Endodermal cell (in vitro differentiated cells): ENCODE results near the gene TUBA4A. TPM values are rescaled to one million over a fixed set of nuclear protein-coding genes. Genes with fewer than 3 reads are reported as not detected.

Experiments
- DNase-seq: peaks from one replicate; pipeline ENCODE4 v3.0.0-alpha.2; 2017
- H3K27ac ChIP-seq: 2 replicates; pipeline ENCODE4 v1.5.1; 2013; ENCODE audit warnings: mild to moderate bottlenecking, low read depth, low read length, moderate library complexity
- H3K27me3 ChIP-seq: 2 replicates; pipeline ENCODE4 v1.6.1; 2013; ENCODE audit warnings: mild to moderate bottlenecking, low read length, moderate library complexity; ENCODE audit not compliant: insufficient read depth, control insufficient read depth, poor library complexity, severe bottlenecking
- H3K36me3 ChIP-seq: 2 replicates; pipeline ENCODE4 v1.7.0; 2013; ENCODE audit warnings: mild to moderate bottlenecking, low read length, moderate library complexity; ENCODE audit not compliant: control insufficient read depth, insufficient read depth
- H3K4me1 ChIP-seq: one replicate; pipeline ENCODE4 v1.7.0; 2013; ENCODE audit warnings: low read length; ENCODE audit not compliant: control insufficient read depth, insufficient read depth
- H3K4me3 ChIP-seq: 2 replicates; pipeline ENCODE4 v1.5.1; 2013; ENCODE audit warnings: mild to moderate bottlenecking, low read length, moderate library complexity
- H3K9ac ChIP-seq: 2 replicates; pipeline ENCODE4 v1.6.1; 2013; ENCODE audit warnings: mild to moderate bottlenecking, low read length, moderate library complexity; ENCODE audit not compliant: poor library complexity, severe bottlenecking; ENCODE audit errors: extremely low read depth
- H3K9me3 ChIP-seq: 2 replicates; pipeline ENCODE4 v1.6.1; 2013; ENCODE audit warnings: mild to moderate bottlenecking, low read length, moderate library complexity; ENCODE audit not compliant: control insufficient read depth
- H3K27ac Mint-ChIP-seq: 2 replicates; pipeline ENCODE4 v1.8.0; 2020; ENCODE audit warnings: mixed read lengths
- H3K27me3 Mint-ChIP-seq: 2 replicates; pipeline ENCODE4 v1.8.0; 2021; ENCODE audit warnings: mild to moderate bottlenecking, mixed read lengths; ENCODE audit not compliant: insufficient read depth
- H3K36me3 Mint-ChIP-seq: 2 replicates; pipeline ENCODE4 v1.8.0; 2020; ENCODE audit warnings: low read depth, mixed read lengths
- H3K4me1 Mint-ChIP-seq: 2 replicates; pipeline ENCODE4 v1.8.0; 2020; ENCODE audit warnings: mixed read lengths
- H3K4me3 Mint-ChIP-seq: 2 replicates; pipeline ENCODE4 v1.8.0; 2020; ENCODE audit warnings: mild to moderate bottlenecking, moderate library complexity, mixed read lengths
- H3K9me3 Mint-ChIP-seq: 2 replicates; pipeline ENCODE4 v1.8.0; 2020; ENCODE audit warnings: mild to moderate bottlenecking, mixed read lengths
- CTCF ChIP-seq: fragments of 200-600 bp; sonication (generic); conservative IDR thresholded peaks from 2 replicates; pipeline ENCODE4 v1.5.0; 2021; ENCODE audit warnings: antibody characterized with exemption, mild to moderate bottlenecking
- WGBS, 2 experiments: methylation state at CpG; one replicate each; pipeline versions ENCODE4 v1.1.5 to v1.1.7; 2013; ENCODE audit warnings: missing lambda C conversion rate in 2 of 2, mixed read lengths in 1 of 2; ENCODE audit not compliant: insufficient coverage in 1 of 2, insufficient read length in 1 of 2; 5-methylcytosine and 5-hydroxymethylcytosine counted together
- total RNA-seq, 2 donors: library from RNA; stranded (reverse); fragmentation: NEBNext Ultra II Directional in 1 of 2; extraction: Animal tissue kit (Norgen Biotek cat#: 25700) in 1 of 2; gene quantifications; 2 replicates in 1 of 2; 3 replicates in 1 of 2; pipeline ENCODE4 v1.2.1, GENCODE V29; 2021

The TUBA4A gene
- total RNA-seq, 2 donors from 2014 or later, result 4.0 to 9.5 TPM

GRCh38 chr2:219281588-219281987, 27.9 kb upstream of the TUBA4A start:
- Histone ChIP-seq H3K27ac (no peak overlapping the region), H3K36me3 (peaks cover 40% of the 10 kb centered on the region), H3K9ac (no peak overlapping the region), H3K27me3 (no peaks in the 10 kb centered on the region), H3K4me1 (peaks cover 22% of the 10 kb centered on the region), H3K4me3 (no peak overlapping the region), H3K9me3 (no peaks in the 10 kb centered on the region)
- no peak overlapping the region for H3K27ac Mint-ChIP-seq
- H3K9me3 Mint-ChIP-seq, result no peaks in the 10 kb centered on the region
- no peak overlapping the region for H3K4me3 Mint-ChIP-seq
- WGBS, 2 experiments, result 82 to 86% methylated on average over 4 to 8 of the region's 8 CpGs
- H3K36me3 Mint-ChIP-seq, result peaks cover 25% of the 10 kb centered on the region
- DNase-seq, result no peak
- peaks cover 39% of the 10 kb centered on the region for H3K4me1 Mint-ChIP-seq
- H3K27me3 Mint-ChIP-seq, result no peaks in the 10 kb centered on the region
- TF ChIP-seq CTCF, result no peak

GRCh38 chr2:219280651-219281050, 26.9 kb upstream of the TUBA4A start:
- H3K9ac ChIP-seq, result peak overlapping the region; percentile 94
- Mint-ChIP-seq H3K27ac (peak overlapping the region; percentile 98), H3K27me3 (no peaks in the 10 kb centered on the region), H3K4me1 (peaks cover 36% of the 10 kb centered on the region), H3K36me3 (peaks cover 25% of the 10 kb centered on the region), H3K9me3 (no peaks in the 10 kb centered on the region), H3K4me3 (peak overlapping the region; percentile 74)
- WGBS, 2 experiments, result 91 to 100% methylated on average over 3 to 4 of the region's 4 CpGs
- TF ChIP-seq CTCF, result no peak
- no peak overlapping the region for H3K27ac ChIP-seq
- H3K4me1 ChIP-seq, result peaks cover 22% of the 10 kb centered on the region
- DNase-seq, result no peak
- peak overlapping the region; percentile 86 for H3K4me3 ChIP-seq
- no peaks in the 10 kb centered on the region for H3K27me3 ChIP-seq
- H3K36me3 ChIP-seq, result peaks cover 40% of the 10 kb centered on the region
- H3K9me3 ChIP-seq, result no peaks in the 10 kb centered on the region

- Histone ChIP-seq H3K4me3 (peak overlapping the region; percentile 86), H3K27ac (peak overlapping the region; percentile 95), H3K9ac (peak overlapping the region; percentile 94), H3K27me3 (no peaks in the 10 kb centered on the region), H3K36me3 (peaks cover 40% of the 10 kb centered on the region), H3K9me3 (no peaks in the 10 kb centered on the region), H3K4me1 (peaks cover 24% of the 10 kb centered on the region)
- DNase-seq, result peak; percentile 87
- H3K9me3 Mint-ChIP-seq, result no peaks in the 10 kb centered on the region
- H3K27me3 Mint-ChIP-seq, result no peaks in the 10 kb centered on the region
- 52 to 56% methylated on average over 11 of the region's 12 CpGs for WGBS, 2 experiments
- H3K27ac Mint-ChIP-seq, result peak overlapping the region; percentile 98
- H3K4me3 Mint-ChIP-seq, result peak overlapping the region; percentile 74
- peaks cover 36% of the 10 kb centered on the region for H3K4me1 Mint-ChIP-seq
- TF ChIP-seq CTCF, result peak; percentile 16
- peaks cover 23% of the 10 kb centered on the region for H3K36me3 Mint-ChIP-seq
These were observed 26.3 kb upstream of the TUBA4A start for GRCh38 chr2:219279916-219280516.
